WTC11 (cell line): ENCODE data around the gene TMEM256.

Source experiments
- CREM ChIP-seq: sonication (generic); formaldehyde crosslinking; IDR thresholded peaks from 2 replicates; pipeline ENCODE4 v1.8.1; 2022; ENCODE audit warnings: mild to moderate bottlenecking, missing genetic modification reagents, moderate library complexity
- CTCF ChIP-seq: fragments of 200-600 bp; IDR thresholded peaks from 2 replicates; pipeline ENCODE4 v1.8.0; 2022; ENCODE audit warnings: antibody characterized with exemption
- ESRRA ChIP-seq: sonication (generic); formaldehyde crosslinking; IDR thresholded peaks from 2 replicates; pipeline ENCODE4 v1.8.1; 2022; ENCODE audit warnings: mild to moderate bottlenecking, missing genetic modification reagents, borderline replicate concordance
- GTF2I ChIP-seq: fragments of 250-450 bp; sonication (Bioruptor Pico); conservative IDR thresholded peaks from 2 replicates; pipeline ENCODE4 v1.4.0; 2021; ENCODE audit warnings: mild to moderate bottlenecking
- IRF1 ChIP-seq: sonication (generic); formaldehyde crosslinking; IDR thresholded peaks from 2 replicates; pipeline ENCODE4 v1.8.0; 2023; ENCODE audit warnings: missing genetic modification reagents
- JUN ChIP-seq: sonication (generic); formaldehyde crosslinking; IDR thresholded peaks from 2 replicates; pipeline ENCODE4 v1.8.0; 2023; ENCODE audit warnings: mild to moderate bottlenecking, missing genetic modification reagents
- MAX ChIP-seq: sonication (generic); formaldehyde crosslinking; IDR thresholded peaks from 2 replicates; pipeline ENCODE4 v1.8.0; 2022; ENCODE audit warnings: mild to moderate bottlenecking, missing genetic modification reagents
- MXD4 ChIP-seq: fragments of 250-450 bp; sonication (Bioruptor Pico); IDR thresholded peaks from 2 replicates; pipeline ENCODE4 v1.8.0; 2021; ENCODE audit warnings: mild to moderate bottlenecking, moderate library complexity, borderline replicate concordance
- NFE2L1 ChIP-seq: sonication (generic); formaldehyde crosslinking; IDR thresholded peaks from 2 replicates; pipeline ENCODE4 v1.8.1; 2023; ENCODE audit warnings: missing genetic modification reagents
- PRDM15 ChIP-seq: sonication (generic); formaldehyde crosslinking; IDR thresholded peaks from 2 replicates; pipeline ENCODE4 v1.8.0; 2022; ENCODE audit warnings: missing genetic modification reagents
- PREB ChIP-seq: sonication (generic); formaldehyde crosslinking; IDR thresholded peaks from 2 replicates; pipeline ENCODE4 v1.8.1; 2022; ENCODE audit warnings: mild to moderate bottlenecking, missing genetic modification reagents, moderate library complexity, borderline replicate concordance
- RELA ChIP-seq: sonication (generic); formaldehyde crosslinking; IDR thresholded peaks from 2 replicates; pipeline ENCODE4 v1.8.1; 2022; ENCODE audit warnings: missing genetic modification reagents, mild to moderate bottlenecking, borderline replicate concordance
- TP53 ChIP-seq: sonication (generic); formaldehyde crosslinking; IDR thresholded peaks from 2 replicates; pipeline ENCODE4 v1.8.1; 2023; ENCODE audit warnings: mild to moderate bottlenecking, missing genetic modification reagents
- ZBTB43 ChIP-seq: sonication (generic); formaldehyde crosslinking; IDR thresholded peaks from 2 replicates; pipeline ENCODE4 v1.8.1; 2023; ENCODE audit warnings: mild to moderate bottlenecking, missing genetic modification reagents

- TF ChIP-seq ZBTB43 (CRISPR knock-in tag) (no peak), PREB (CRISPR knock-in tag) (no peak), CTCF (no peak), ESRRA (CRISPR knock-in tag) (no peak), MAX (CRISPR knock-in tag) (no peak), JUN (CRISPR knock-in tag) (no peak), PRDM15 (no peak), CREM (CRISPR knock-in tag) (no peak), TP53 (CRISPR knock-in tag) (no peak), MXD4 (CRISPR knock-in tag) (no peak), IRF1 (no peak), GTF2I (CRISPR knock-in tag) (no peak), NFE2L1 (CRISPR knock-in tag) (no peak), RELA (CRISPR knock-in tag) (no peak)
Measured at GRCh38 chr17:7418472-7419152, 14.7 kb upstream of the TMEM256 start.
